IPS-18c (cell line): ENCODE data around the gene TRIL.
A peak's percentile ranks its signal among the peaks of the same experiment; 100 is the strongest.

Experiments
- H3K4me3 ChIP-seq: 2 replicates; pipeline ENCODE4 v1.7.0; 2013; ENCODE audit warnings: low read depth, mild to moderate bottlenecking, low read length, moderate library complexity; ENCODE audit not compliant: insufficient read depth
- H3K9me3 ChIP-seq: one replicate; pipeline ENCODE4 v1.6.1; 2013; ENCODE audit warnings: mild to moderate bottlenecking, low read length, moderate library complexity; ENCODE audit not compliant: control insufficient read depth, insufficient read depth

Gene TRIL

DNA sequence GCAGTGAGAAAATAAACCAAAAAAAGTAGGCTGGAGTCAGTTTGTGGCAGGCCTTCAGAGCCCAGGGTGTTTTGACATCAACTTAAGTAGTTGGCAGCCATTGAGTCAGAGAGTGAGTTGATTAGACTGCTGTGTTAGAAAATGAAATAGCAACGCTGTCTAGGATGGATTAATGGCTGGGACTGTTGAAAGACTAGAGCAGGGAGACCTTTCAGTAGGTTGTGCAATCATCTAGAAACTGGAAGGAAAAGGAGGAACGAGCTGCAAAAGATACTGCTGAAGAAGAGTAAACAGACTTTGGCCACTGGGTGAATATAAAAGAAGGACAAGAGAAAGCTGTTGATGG, 28.6 kb upstream of the TRIL start:
- Histone ChIP-seq H3K4me3 (no peak overlapping the region), H3K9me3 (peaks cover 6% of the 10 kb centered on the region)

DNA sequence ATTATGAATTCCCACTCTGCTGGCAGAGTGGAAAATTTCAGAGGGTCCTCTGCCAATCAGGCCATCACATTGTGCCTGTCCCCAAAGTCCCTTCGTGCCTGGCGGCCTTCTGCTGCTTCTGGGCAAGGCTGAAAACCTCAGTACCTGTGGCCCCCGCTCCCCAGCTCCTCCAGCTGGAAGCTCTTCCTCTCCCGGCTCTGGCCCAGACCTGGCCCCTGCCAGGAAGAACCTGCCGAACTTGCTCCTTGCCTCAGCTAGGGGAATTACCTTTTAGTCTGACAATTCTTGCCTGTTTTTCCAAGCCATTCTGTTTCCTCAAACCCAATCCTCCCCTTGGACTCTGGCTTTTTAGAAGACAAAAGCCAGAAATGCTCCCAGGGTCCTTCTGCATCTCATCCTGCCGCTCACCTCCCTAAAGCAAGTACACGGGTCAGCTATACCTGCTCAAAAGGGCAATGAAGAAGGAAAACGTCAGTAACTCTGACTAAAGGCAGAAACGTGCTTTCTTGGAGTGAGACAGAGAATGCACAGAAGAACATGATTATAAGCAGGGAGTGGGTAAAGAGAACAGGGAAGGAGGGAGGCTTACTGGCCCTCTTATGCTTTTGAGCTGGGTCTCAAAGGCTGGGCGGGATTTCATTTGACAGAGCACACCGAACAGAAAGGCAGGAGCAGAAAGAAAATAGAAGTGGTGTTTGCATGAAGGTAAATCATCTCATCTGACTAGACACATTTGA, 28.1 kb upstream of the TRIL start:
- no peak overlapping the region for H3K4me3 ChIP-seq
- peaks cover 6% of the 10 kb centered on the region for H3K9me3 ChIP-seq

GRCh38 chr7:28984631-28985030, 26.5 kb upstream of the TRIL start:
- Histone ChIP-seq H3K9me3 (peaks cover 8% of the 10 kb centered on the region), H3K4me3 (no peak overlapping the region)

DNA sequence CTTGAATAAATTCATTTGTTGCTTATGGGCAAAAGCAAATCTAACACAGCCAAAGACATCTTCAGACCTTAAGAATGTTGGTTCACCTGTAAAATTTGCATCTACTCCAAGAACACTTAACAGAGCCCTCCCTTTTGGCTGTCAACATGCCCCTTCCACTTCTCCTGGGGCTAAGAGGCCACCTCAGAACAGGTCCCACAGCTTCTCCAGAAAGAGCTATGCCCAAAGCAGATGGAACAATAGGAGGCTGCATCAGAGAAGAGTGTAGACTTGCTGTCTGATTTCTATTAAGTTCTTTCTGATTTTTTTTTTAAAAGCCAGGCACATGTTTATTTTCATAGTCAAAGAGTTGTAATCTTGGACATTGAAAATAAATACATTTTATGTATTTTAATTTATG, 26.1 kb upstream of the TRIL start:
- H3K9me3 ChIP-seq = peaks cover 10% of the 10 kb centered on the region
- no peak overlapping the region for H3K4me3 ChIP-seq

DNA sequence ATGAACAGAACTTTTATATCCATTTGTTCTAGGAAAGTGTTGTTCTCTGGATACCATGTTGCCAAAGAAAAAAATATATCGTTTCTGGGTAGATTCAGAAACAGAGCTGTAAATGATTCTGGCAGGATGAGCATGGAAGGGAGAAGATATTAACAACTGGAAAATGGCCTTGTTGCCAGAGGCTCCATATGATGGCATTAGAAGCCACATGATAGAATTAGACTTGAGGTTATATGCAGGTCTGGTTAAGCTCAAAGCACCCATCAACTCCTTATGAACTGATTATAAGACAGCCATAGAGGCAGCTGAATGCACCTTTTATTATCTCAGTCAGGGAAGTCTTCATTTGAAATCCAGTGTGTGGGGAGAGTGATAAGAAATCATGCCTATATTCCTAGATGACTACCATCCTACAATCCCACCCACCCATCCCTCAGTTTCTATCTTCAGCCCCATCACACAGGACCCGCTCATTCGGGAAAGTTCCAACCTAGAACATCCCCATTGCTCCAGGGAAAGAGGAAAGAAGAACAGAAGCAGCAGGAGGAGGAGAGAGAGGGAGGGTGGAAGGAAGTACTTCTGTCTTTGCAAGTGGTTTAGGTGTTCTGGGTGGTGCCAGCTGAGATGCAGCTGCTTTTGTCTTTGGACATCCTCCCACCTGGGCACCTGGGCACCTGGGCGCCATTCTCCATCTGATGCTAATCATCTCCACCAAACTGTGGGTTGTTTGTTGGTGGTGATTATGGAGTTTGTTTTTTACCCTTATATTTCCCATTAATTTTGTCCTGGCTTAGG, 25.5 kb upstream of the TRIL start:
- H3K4me3 ChIP-seq = no peak overlapping the region

DNA sequence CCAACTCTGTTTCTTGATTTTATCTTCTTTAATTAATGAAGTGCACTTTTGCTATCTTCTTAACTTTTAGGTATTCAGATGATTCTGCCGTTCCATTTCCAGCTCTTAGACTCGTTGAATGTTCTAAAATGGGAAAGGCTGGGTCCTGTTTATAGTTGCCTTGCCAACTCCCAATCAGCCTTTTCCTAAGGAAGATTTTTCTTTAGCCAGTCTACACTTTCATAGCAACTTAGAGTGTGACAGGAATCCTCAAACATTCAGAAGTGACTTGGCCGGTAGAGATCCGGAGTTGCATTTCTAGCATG, 23.0 kb upstream of the TRIL start:
- Histone ChIP-seq H3K9me3 (peaks cover 10% of the 10 kb centered on the region), H3K4me3 (no peak overlapping the region)

More for the DNA sequence above, 25.5 kb upstream of the TRIL start:
- peaks cover 10% of the 10 kb centered on the region for H3K9me3 ChIP-seq

GRCh38 chr7:28980451-28981160, 22.5 kb upstream of the TRIL start:
- Histone ChIP-seq H3K4me3 (no peak overlapping the region), H3K9me3 (peaks cover 7% of the 10 kb centered on the region)

GRCh38 chr7:28979776-28980175, 21.6 kb upstream of the TRIL start:
- no peak overlapping the region for H3K4me3 ChIP-seq
- peaks cover 4% of the 10 kb centered on the region for H3K9me3 ChIP-seq

- no peak overlapping the region for H3K4me3 ChIP-seq
- H3K9me3 ChIP-seq = peaks cover 4% of the 10 kb centered on the region
Measured at GRCh38 chr7:28977881-28978280, 19.8 kb upstream of the TRIL start.

DNA sequence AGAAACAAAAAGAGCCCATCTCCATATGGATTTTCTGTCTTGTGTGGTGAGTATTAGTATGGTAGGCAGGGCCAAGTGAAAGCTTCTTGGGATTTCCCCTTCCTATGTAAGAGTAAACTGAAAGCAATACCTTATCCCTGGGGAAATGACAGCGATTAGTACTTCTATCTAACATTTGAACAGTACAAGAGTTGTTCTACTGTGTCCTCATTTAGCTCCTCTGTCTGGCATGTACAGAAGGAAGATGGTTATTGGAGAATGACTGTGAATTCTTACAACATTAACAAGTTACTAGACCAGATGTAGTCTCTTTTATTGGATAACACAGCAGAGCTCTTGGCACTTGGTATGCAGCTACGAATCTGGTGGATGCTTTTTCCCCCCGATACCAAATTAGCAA, 17.9 kb upstream of the TRIL start:
- Histone ChIP-seq H3K4me3 (no peak overlapping the region), H3K9me3 (peaks cover 4% of the 10 kb centered on the region)

- Histone ChIP-seq H3K9me3 (no peaks in the 10 kb centered on the region), H3K4me3 (no peak overlapping the region)
Measured at GRCh38 chr7:28973591-28973990, 15.5 kb upstream of the TRIL start.

DNA sequence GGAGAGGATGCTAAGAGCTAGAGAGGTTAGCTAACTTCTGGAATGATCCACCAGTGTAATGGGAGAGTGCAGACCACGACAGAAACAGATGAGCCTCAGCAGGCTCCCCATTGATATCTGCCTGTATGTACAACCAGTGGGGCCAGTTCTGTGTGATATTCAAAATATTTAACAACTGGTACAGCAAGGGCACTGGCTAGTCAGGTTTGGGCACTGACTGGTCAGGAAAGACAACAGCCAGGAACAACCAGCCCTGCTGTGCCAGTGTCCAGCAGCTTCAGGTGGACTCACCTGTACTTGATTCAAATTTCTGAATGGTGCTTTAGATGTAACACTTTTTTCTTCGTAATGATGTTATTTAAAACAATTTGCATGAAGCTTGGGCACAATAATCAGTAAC, 5.9 kb upstream of the TRIL start:
- no peak overlapping the region for H3K4me3 ChIP-seq
- no peaks in the 10 kb centered on the region for H3K9me3 ChIP-seq

GRCh38 chr7:28961972-28962371, 3.8 kb upstream of the TRIL start:
- no peaks in the 10 kb centered on the region for H3K9me3 ChIP-seq
- H3K4me3 ChIP-seq = no peak overlapping the region

DNA sequence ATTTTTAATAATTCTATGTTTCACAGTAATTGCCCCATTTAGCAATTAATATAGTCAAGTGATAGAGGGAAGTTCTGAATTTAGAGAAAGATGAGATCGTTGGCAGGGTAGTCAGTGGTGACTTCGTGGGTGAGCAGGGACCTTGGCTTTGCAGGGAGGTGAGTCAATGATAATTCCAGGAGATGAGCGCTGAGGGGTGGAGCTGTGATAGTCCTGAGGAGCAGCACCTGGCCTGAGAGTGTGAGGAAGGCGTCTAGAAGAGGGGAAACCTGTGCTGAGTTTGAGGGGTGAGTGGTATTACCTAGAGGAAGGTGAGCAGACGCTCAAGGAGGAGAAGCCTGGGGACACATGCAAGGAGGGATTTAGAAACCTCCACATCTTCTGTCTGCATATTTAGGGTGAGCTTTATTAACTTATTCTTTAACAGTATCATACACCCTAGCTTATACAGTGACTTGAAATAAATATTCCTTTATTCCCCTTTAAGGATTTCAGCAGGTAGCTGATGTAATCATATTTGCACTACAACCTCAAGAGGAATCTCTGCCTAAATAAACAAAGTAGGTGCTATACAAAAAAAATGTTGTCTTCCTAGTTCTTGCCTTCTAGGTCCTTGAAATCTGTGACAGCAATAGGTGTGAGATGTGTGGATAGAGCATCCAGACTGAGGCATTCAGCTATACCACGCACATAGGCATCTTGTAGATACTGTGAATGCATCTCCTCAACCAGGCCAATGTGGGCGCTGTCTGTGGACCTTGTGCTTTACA, 2.1 kb upstream of the TRIL start:
- Histone ChIP-seq H3K4me3 (no peak overlapping the region), H3K9me3 (no peaks in the 10 kb centered on the region)

DNA sequence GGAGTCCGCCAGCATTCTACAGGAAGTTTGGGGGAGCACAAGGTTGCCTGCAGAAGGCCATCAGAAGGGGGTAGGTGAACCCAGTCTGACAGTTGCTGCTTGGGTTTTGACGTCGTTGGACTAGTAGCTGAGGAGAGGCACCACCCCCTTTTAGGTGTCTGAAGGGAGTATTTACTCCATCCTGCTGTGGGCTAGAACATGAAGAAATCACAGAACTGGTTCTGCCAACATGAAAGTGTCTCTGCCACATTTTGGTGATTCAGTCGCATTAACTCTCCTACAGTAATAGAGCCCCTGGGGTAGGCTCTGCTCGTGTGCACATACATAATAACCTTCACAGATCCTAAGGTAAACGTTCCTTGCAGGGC, 834 bp upstream of the TRIL start:
- H3K4me3 ChIP-seq = peak overlapping the region; percentile 61; the same call in 1 of the 2 replicates
- no peaks in the 10 kb centered on the region for H3K9me3 ChIP-seq

DNA sequence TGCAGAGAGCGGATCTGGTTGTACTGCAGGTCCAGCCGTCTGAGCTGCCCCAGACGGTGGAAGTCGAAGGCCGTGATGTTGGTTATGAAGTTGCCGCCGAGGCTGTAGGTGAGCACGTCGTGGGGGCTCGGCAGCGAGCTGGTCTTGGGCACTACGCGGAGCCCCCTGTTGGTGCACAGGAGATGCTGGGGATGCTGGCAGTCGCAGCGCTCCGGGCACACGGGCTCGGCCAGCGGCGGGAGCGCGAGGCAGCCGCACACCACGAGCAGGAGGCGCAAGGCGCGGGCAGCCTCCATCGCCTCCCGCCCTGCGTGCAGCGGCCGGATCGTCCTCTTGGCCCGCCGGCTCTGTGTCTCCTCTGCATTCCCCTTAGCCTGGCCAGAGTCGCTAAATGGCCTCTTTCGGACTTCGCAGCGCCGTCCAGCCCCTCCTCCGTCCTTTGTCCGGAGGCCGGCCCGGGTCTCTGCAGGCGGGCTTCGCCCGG, 337 bp downstream of the TRIL start:
- Histone ChIP-seq H3K4me3 (peak overlapping the region; percentile 61), H3K9me3 (no peaks in the 10 kb centered on the region)

- Histone ChIP-seq H3K4me3 (peak overlapping the region; percentile 61), H3K9me3 (no peaks in the 10 kb centered on the region)
Measured at GRCh38 chr7:28957064-28957750, 923 bp downstream of the TRIL start.
